NCI-H510A (cell line): ENCODE data around the gene KCNMB3.
"Not testable (repeated sequence)": the region's sequence is repeated elsewhere in the genome, so short reads cannot be mapped to it uniquely, and the experiment has no call there.

Source experiments
- DNase-seq: peaks from one replicate; lab custom pipeline; 2025; lab: John Stamatoyannopoulos, UW

The KCNMB3 gene

DNA sequence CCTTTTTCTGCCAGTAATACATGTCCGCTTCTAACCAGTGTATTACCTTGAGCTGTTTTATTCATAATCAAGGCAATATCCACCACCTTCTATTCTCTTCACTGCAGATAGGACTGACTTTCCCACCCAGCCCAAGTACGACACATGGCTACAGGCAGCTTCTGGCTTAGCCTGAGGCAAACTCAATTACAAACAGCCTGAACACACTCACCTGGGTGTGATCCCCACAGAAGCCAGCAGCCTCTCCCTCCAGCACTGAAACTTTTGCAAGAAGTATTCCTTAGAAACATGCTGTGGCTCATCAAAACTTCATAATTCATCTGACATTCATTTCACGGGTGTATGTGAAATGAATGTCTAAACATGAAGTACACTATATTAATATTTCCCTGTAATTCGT, 13.5 kb upstream of the KCNMB3 start:
- no peak for DNase-seq

- no peak for DNase-seq
These were observed 12.2 kb upstream of the KCNMB3 start for GRCh38 chr3:179263134-179263533.

DNA sequence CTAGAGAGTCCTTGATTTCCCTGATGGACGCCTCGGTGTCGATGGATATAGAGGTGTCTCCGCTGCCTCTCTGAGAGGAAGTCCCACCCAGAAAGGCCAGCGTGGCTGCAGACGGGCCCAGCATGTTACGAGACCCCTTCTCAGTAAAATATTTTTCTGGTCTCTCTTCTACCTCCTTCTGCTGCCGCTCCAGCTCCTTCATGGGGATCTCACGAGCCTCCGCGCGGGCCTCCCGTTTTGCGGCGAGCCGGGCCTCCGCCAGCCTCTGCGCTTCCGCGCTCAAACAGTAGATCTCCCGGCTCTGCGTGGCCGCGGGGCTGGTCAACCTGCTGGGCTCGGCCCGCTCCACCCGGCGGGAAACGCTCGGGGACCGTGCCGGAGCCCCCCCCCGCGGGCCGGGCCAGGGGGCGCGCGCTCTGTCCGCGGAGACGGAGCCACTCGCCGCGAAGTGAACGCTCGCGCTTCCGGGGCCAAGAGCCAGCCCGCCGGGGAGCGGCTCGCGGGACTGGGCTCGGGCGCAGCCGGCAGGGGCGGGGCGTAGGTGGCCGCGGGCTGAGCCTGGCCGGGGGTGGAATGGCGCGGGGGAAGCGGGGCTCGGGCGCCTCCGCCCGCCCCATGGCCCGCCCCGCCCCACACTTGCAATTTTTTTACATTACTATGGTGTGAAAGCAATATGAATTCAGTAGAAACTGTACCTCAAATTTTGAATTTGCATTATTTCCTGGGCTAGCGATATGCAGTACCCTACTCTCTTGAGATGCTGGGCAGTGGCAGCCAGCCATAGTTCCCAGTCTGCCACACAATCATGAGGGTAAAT, 10.2 kb upstream of the KCNMB3 start:
- peak; percentile 54 for DNase-seq

GRCh38 chr3:179259959-179260756, 9.2 kb upstream of the KCNMB3 start:
- not testable (repeated sequence) for DNase-seq

DNA sequence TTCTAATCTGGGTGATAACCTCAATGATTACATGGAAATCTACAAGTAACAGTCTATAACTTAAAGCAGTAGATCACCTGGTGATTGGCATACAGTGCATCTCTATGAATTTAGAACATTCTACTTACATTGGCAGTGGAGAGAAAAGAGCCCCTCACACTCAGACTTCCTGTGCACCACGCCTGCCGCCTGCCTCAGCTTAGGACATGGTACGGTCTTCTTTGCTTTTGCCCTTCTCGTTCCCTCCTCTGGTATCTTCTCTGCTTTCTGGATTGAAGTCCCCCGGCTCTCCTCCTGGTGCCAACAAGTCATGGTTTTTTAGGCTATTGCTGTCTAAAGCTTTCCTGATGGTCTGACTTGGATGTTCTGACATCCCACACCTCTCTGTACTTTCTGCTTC, 7.9 kb upstream of the KCNMB3 start:
- no peak for DNase-seq

DNA sequence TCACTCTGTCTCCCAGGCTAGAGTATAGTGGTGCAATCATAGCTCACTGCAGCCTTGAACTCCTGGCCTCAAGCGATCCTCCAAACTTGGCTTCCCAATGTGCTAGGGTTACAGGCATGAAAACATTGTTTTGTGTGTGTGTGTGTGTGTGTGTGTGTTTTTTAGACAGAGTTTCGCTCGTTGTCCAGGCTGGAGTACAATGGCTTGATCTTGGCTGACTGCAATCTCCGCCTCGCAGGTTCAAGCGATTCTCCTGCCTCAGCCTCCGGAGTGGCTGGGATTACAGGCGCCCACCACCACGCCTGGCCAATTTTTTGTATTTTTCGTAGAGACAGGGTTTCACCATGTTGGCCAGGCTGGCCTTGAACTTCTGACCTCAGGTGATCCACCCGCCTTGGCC, 6.8 kb upstream of the KCNMB3 start:
- DNase-seq, result not testable (repeated sequence)

DNA sequence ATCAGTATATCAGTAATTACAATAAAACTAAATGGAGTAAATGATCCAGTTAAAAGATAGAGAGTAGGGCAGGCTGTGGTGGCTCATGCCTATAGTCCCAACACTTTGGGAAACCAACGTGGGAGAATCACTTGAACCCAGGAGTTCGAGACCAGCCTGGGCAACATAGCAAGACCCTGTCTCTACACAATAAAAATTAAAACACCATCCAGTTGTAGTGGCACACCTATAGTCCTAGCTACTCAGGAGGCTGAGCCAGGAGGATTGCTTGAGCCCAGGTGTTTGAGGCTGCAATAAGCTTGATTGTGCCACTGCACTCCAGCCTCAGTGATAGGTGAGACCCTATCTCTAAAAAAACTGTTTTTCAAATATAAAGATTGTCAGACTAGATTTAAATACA, 5.9 kb upstream of the KCNMB3 start:
- DNase-seq, result no peak

- no peak for DNase-seq
These were observed 3.5 kb downstream of the KCNMB3 start for GRCh38 chr3:179247289-179248015.

DNA sequence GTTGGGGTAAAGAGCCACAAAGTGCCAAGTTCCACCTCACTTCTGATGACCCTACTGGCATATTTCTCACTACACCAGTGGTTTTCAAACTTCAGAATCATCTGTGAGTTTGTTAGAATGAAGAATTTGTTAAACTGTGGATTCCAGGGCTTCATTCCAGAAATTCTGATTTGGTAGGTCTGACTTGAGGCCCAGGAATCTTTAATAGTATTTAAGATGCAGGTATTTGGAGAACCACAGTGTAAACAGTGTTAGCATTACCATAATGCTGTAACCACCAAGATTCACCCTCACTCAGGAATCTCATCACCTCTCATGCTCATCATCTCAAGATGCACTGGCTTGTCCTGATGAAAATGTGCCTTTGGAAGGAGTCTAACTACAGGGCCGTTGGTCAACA, 6.0 kb downstream of the KCNMB3 start:
- no peak for DNase-seq

DNA sequence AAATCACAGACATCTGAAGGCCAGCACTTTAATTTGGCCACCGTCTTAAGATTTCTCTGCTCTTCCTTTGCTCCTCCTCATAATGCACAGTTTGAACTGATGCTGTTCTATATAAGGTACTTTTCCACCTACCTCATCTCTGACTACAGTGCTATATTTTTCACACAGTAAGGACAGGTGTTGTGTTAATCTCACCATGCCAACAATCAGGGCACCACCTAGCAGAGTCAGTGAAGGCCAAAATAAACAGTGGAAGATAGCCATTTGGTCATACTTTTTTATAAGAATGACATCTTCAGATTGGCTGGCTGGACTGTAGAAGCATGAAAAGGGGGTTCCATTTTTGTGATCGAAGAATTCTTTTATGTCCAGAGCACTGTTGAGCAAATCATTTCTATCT, 8.1 kb downstream of the KCNMB3 start:
- not testable (repeated sequence) for DNase-seq

GRCh38 chr3:179240299-179240698, 10.6 kb downstream of the KCNMB3 start:
- not testable (repeated sequence) for DNase-seq

GRCh38 chr3:179236669-179237301, 14.1 kb downstream of the KCNMB3 start:
- DNase-seq, result no peak

DNA sequence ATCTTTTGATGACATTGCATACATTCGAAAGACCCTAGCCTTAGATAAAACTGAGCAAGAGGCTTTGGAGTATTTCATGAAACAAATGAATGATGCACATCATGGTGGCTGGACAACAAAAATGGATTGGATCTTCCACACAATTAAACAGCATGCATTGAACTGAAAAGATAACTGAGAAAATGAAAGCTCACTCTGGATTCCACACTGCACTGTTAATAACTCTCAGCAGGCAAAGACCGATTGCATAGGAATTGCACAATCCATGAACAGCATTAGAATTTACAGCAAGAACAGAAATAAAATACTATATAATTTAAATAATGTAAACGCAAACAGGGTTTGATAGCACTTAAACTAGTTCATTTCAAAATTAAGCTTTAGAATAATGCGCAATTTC, 16.7 kb downstream of the KCNMB3 start:
- no peak for DNase-seq

GRCh38 chr3:179233043-179233442, 17.9 kb downstream of the KCNMB3 start:
- no peak for DNase-seq

DNA sequence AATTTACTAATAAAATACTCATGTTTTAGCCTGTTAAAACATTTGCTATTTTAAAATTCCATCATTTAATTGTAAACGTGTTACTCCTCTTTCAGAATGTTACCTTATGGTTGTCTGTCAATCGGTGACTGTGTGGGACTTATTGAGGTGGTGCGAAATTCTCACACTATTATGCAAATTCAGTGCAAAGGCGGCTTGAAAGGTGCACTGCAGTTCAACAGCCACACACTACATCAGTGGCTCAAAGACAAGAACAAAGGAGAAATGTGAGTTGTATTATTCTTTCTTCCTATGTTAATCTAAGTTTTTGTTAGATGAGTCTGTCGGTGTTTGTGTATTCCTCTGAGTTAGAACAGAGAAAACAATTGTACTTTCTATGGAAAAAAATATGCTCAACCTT, 21.7 kb downstream of the KCNMB3 start:
- no peak for DNase-seq

- no peak for DNase-seq
These were observed 23.6 kb downstream of the KCNMB3 start for GRCh38 chr3:179227349-179227748.

DNA sequence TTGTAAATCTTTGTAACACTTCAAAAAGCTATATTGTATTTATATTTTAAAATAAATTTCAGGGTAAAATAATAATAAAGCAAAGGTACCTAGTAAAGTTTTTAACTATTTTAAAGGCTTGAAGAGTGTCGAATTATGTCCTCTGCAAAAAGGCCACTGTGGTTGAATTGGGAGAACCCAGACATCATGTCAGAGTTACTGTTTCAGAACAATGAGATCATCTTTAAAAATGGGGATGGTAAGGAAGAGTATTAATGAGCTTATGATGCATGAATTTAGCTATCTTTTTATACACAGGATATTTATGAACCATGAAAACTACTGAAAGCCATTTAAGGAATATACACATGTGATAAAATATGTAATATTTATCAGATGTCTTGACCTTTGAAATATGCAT, 26.3 kb downstream of the KCNMB3 start:
- DNase-seq, result no peak

GRCh38 chr3:179223548-179223947, 27.4 kb downstream of the KCNMB3 start:
- DNase-seq, result no peak

DNA sequence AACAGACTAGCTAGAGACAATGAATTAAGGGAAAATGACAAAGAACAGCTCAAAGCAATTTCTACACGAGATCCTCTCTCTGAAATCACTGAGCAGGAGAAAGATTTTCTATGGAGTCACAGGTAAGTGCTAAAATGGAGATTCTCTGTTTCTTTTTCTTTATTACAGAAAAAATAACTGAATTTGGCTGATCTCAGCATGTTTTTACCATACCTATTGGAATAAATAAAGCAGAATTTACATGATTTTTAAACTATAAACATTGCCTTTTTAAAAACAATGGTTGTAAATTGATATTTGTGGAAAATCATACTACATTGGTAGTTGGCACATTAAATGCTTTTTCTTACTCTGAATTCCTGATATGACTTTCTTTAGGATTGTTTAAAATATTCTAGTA, 32.7 kb downstream of the KCNMB3 start:
- not testable (repeated sequence) for DNase-seq

DNA sequence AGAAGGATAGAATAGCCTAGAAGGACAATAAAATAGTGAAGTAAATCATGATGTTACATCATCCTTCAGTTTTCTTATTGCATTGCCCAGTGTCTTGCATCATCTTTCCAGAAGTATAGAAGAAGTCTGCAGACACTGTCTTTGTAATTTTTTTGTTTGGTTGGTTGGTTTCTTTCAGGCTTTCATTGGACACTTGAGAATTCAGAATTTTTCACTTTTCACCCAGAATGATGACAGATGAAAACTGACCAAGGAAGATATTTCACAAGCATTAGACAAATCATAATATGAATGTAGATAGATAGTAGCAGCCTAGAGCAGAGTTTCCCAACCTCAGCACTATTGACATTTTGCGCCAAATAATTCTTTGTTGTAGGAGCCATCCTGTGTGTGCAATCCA, 35.4 kb downstream of the KCNMB3 start:
- not testable (repeated sequence) for DNase-seq

DNA sequence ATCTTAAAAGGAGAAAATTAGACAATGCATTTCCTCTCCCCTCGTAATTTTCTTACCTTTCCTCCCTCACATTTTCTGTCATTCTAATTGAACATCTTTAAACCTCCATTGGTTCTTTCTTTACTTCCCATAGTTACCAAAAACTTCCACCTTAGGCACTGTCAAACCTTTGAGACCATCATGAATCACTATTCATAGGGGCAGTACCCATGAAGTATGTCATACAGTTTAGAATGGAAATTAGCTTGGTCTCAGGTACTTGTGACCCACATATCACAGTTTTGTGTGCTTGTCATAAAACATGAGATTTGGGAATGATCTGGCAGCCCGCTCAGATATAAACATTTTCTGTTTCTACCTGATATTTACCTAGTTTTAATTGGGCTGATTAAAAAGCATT, 50.1 kb downstream of the KCNMB3 start:
- DNase-seq, result no peak

GRCh38 chr3:179196700-179197099, 54.2 kb downstream of the KCNMB3 start:
- DNase-seq, result no peak
